Measurements from ENCODE around the gene ROR2. TPM values are rescaled to one million over a fixed set of nuclear protein-coding genes. Genes with fewer than 3 reads are reported as not detected.

ROR2 gene
- total RNA-seq, 1 experiment from 2014 or later: 2.7 TPM

- H3K4ac ChIP-seq (ENCODE audit: low read depth, low read length): no peak overlapping the region
- H3K23me2 ChIP-seq (ENCODE audit: insufficient read length, low read depth, low read length, poor library complexity, severe bottlenecking): no peaks in the 10 kb centered on the region
- H3K4me1 Mint-ChIP-seq: peaks cover 0 to 16% of the 10 kb centered on the region in 2 experiments; a peak in 1 of 4 replicates
- H3K36me3 Mint-ChIP-seq (ENCODE audit: insufficient read depth in 1 of 3, low read depth in 3 of 3): 0 out of 7 replicates have a peak, but pooled peaks cover 0 to 4% (median 0%) of the 10 kb centered on the region in 3 experiments
- WGBS (ENCODE audit: extremely low coverage, insufficient read length, low lambda C conversion rate): no CpG with 5 or more reads among the region's 19 CpGs
- no peak overlapping the region for H2BK12ac ChIP-seq (ENCODE audit: insufficient read length, low read depth, low read length)
- no peak overlapping the region for H3K18ac ChIP-seq (ENCODE audit: insufficient read length, low read depth, low read length)
- no peak overlapping the region for H3T11ph ChIP-seq (ENCODE audit: low read length)
- no peak overlapping the region for H3K23ac ChIP-seq (ENCODE audit: insufficient read length, low read depth, low read length)
- H2BK20ac ChIP-seq (ENCODE audit: low read depth, low read length, poor library complexity, severe bottlenecking): no peak overlapping the region
- H4K8ac ChIP-seq (replicated peaks; ENCODE audit: insufficient read length, low read depth, low read length): no peak overlapping the region
- no peak overlapping the region for H3K4me2 ChIP-seq (ENCODE audit: insufficient read depth, insufficient read length, low read length)
- H4K91ac ChIP-seq (ENCODE audit: insufficient read length, low read depth, low read length): no peak overlapping the region
- no peak overlapping the region for H3K27ac ChIP-seq (ENCODE audit: insufficient read length, low read depth, low read length)
- no peaks in the 10 kb centered on the region for H4K20me1 ChIP-seq (ENCODE audit: control insufficient read depth, insufficient read depth, insufficient read length)
- no peak overlapping the region for H4K5ac ChIP-seq (ENCODE audit: insufficient read length, low read depth, low read length)
- H3K56ac ChIP-seq (ENCODE audit: insufficient read length, low read depth, low read length): no peak overlapping the region
- no peaks in the 10 kb centered on the region for H3K79me2 ChIP-seq (ENCODE audit: insufficient read depth, low read length)
- H3K9me3 ChIP-seq (ENCODE audit: control insufficient read depth, low read depth, low read length): no peaks in the 10 kb centered on the region
- no peak overlapping the region for H2BK120ac ChIP-seq (ENCODE audit: low read depth, low read length, poor library complexity, severe bottlenecking)
- H3K14ac ChIP-seq (ENCODE audit: insufficient read depth, low read length): no peak overlapping the region
- no peak overlapping the region for H2BK15ac ChIP-seq (ENCODE audit: low read depth, low read length)
- no peak overlapping the region for H2BK5ac ChIP-seq (ENCODE audit: insufficient read length, low read length)
- no peaks in the 10 kb centered on the region for H3K27me3 Mint-ChIP-seq (ENCODE audit: low read depth)
- no peak overlapping the region for H3K4me3 Mint-ChIP-seq
- no peak for TF ChIP-seq CTCF (conservative IDR thresholded peaks at IDR 0.05)
- H3K27ac Mint-ChIP-seq: no peak overlapping the region
- H3K4me1 ChIP-seq (ENCODE audit: insufficient read depth, low read length): no peaks in the 10 kb centered on the region
- H3K9ac ChIP-seq (ENCODE audit: extremely low read depth, insufficient read length, low read length): no peak overlapping the region
- no peak for DNase-seq
- H3K27me3 ChIP-seq (ENCODE audit: insufficient read depth, low read length): no peaks in the 10 kb centered on the region
- H3K9me3 Mint-ChIP-seq: no peaks in the 10 kb centered on the region
- H2AK5ac ChIP-seq (ENCODE audit: insufficient read length, low read length): no peak overlapping the region
- no peak overlapping the region for H2AFZ ChIP-seq (ENCODE audit: low read length)
- H3K79me1 ChIP-seq (ENCODE audit: insufficient read depth, low read depth, low read length, poor library complexity, severe bottlenecking): no peaks in the 10 kb centered on the region
These were observed 223.5 kb downstream of the ROR2 start for GRCh38 chr9:91726406-91727100.
